Colon (tissue), 2 donors: ENCODE measurements around the gene DSG3.
"Not testable (repeated sequence)": the region's sequence is repeated elsewhere in the genome, so short reads cannot be mapped to it uniquely, and the experiment has no call there.

Source experiments
- FAIRE-seq: peaks from 2 replicates; lab custom pipeline; 2012; peaks lifted over from hg19 to GRCh38; lab: Jason Lieb, UNC
- donor health status: control.
- donor health status: control.

DSG3 gene

DNA sequence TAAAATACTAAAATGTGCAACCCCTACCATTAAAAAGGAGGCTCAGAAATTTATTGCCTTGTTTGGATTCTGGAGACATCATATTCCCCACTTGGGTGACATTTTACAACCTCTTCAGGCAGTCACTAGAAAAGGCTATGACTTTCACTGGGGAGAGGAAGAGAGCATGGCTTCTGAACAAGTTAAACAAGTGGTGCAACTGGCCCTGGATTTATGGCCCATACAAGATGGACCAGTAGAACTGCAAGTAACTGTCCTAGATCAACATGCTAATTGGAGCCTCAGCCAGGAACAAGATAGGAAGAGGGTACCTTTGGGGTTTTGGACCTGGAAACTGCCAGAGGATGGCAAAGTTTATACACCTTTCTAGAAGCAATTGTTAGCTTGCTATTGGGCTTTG lies 46.4 kb downstream of the DSG3 start:
- FAIRE-seq = no peak

DNA sequence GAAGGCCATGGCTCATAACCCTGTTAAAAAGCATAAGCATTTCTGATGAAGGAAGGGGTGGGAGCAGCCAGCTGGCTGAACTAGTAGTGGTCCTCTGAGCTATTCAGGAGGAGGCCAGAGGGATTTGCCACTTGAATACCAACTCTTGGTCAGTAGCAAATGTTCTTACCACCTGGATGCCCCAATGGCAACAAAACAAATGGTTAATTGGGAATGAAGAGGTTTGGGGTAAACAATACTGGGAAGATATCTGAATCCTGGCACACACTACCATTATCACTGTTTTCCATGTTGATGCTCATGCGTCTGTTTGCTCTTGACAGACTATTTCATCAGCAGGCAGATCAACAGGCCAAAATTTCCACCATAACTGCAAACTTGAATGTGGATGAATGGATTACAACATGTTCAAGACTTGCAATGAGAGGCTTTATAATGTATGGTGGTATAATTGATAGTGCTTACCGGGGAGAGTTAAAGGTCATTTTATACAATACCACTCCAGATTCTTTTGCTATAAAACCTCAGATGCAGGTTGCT lies 47.2 kb downstream of the DSG3 start:
- not testable (repeated sequence) for FAIRE-seq

DNA sequence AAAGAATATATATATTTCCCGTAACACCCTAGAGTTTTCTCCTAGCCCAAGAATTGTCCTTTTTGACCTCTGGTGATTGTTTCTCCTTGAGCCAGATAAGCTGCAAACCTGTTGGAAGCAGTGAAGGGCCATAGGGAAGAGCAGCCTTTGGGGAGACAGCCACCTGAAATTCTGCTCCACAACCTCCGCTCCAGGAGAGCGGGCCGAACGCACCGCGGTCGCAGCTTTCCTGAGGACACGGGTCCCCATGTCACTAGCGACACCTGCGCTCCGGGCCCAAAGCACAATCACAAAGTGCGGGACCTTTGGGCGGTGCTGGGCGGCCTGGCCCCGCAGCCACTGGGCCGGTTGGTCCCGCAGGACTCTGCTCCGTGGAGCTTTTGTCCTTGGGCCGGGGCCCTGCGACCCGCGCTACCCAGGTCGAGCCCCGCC lies 49.9 kb downstream of the DSG3 start:
- FAIRE-seq = no peak

DNA sequence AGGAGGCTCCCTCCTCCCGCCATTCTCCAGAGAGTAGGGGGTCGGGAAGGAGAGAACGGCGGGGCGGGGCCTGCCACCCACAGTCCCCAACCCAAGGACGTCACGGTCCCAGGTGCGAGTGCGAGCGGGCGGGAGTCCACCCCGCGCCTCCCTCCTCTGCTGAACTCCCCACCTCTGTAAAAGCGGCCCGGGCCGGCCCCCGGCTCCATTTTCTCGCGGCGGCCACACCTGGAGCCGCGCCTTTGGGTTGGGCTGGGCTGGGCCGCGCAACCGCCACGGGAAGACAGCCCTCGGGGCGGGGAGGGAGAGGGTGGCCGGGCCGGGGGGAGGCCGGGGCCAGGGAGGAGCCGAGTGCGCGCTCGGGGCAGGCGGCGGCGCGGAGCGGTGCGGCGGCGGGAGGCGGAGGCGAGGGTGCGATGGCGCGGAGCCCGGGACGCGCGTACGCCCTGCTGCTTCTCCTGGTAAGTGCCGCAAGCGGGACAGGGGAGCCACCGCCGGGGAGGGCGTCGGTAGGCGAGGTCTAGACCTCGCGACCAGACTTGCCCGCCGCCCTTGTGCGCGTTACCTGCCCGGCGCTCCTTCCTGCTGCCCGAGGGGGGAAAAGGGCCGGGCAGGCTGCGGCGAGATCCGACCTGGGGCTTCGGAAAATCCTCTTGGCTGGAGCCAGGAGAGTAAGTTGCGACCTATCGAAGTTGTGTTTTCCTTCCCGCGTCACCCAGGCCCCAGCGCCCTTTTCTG lies 50.5 kb downstream of the DSG3 start, which contains the start of gene DSG2:
DSG2 (plus strand) TSS at position 342 of the 738 bp plus-strand sequence; CDS start at position 417, 75 bp downstream.
- no peak for FAIRE-seq

DNA sequence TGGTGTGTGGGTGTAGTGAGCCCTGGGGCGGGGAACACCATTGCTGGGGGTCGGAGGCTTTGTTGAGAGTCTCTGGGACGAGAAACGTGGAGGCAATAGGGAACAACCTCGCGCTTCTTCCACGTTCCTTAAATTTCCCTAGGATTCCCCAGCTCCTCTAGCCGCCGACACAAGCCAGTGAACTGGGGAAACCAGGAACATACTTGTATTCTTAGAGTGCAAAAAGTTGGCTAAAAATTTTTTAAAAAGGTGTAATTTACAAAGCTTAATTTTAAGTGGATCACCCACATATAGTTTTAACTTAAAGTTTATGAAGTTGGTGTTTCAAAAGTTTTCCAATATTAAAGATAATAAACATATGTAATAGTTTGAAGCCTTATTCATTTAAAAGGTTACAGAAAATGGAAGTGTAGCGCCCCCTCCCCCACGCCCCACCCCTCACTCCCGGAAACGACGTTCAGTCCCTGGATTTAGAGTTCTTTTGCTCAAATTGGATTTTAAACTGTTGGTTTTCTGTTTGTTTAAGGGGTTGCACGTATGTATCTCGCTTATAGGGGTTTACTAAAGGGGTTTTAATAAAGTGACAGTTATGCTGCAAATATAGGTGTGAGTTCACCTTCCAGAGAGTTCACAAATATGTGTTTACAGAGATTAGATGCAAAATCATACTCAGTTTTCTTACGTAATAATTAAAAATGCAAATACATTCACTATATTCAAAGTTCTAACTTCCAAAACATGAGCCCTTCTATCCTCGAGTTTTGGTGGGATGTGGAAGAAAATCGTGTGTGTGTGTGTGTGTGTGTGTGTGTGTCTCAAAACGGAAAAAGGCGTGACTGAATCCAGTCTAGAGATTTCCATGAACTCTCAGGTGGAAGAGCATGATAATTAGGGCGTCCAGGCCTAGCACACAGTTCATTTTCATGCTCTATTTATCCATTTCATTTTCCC lies 51.3 kb downstream of the DSG3 start:
- FAIRE-seq = no peak

DNA sequence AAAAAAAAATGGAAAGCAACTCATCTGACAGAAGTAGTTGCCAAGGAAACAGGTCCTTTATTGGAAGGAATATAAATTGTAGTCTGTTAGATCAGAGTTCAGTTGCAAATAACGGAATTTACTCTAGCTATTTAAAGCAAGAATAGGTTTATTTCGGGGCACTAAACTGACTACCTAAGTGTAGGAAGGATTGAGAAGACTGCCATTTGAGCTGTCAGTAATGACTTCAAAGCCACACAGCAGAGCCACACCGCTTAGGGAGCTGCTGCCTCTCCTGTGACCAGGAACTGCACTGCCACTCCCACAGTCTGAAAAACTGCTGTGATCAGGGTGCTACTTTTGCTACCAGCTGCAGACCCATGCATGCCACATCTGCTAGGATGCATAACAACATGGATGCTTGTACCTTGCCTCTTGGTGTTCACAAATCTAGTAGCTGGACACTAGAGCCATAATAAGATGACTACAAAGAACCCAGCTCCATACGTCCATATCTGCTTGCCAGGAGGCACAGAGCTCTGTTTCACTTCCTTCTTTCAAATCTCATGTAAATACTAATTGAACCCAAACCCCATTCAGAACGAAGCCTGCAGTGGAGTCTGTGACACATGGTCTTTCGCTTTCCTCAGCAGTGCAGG lies 52.6 kb downstream of the DSG3 start:
- FAIRE-seq = no peak

DNA sequence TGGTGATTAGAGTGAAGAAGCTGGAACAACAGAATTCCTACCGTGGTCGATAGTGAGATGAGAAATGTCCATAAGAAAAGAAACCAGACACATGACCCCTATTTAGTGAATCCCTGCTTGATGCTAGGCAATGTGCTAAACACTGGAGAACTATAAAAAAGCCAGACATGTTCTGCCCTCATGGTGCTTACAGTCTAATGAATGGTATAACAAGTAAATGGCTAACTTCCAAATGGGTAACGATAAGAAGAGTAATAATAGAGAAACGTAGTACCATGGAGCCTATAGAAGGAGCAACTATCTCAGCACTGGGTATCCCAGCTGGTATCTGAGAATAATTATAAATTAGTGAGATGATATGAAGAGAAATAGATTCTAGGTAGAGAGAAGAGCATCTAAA lies 55.5 kb downstream of the DSG3 start:
- FAIRE-seq = no peak

DNA sequence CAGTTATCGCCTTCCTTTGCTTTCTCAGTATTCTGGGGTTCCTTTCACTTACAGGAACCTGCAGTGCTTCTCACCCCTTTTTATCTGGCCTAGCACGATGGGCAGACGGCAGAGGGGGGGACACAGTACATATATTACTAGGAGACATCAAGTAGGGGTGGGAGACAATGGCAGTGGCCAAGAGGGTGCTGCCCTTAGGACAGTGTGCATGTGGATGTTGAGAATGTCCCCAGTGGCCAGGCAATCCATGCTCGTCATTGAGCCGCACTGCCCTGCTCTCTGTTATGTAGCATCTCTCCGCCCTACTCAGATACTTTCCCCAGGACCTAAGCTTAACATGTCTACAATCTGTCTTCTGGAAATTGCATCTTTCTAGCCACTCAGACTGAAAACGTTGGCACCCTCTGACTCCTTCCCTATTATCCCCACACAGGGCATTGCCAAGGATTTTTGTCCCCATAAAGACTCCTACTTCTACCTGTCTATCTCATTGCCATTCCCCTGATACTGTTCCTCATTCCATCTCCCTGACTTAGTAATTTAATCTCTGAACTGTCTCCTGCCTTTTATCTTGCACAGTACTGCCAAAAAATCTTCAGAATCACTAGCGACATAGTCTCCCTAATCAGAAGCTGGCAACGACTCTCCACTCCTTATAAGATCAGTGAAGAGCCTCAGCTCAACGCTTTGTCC lies 57.1 kb downstream of the DSG3 start:
- no peak for FAIRE-seq

DNA sequence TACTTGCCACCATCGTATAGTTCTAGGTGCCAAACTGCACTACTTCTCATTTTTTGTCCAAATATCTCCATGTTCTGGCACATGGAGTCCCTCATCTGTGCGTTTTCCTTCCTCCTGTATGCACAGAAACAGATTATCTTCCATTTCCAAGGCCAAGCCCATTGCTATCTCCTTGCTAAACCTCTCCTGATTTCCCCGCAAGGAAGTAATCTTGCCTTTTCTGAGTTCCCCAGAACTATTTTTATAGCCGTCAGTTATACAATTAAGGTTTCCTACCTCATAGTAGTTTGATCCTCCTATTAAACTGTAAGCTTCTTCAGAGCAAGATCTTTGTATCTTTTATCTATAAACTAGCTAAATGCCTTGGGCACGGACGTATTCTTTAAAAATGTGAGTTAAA lies 57.6 kb downstream of the DSG3 start:
- FAIRE-seq = no peak

DNA sequence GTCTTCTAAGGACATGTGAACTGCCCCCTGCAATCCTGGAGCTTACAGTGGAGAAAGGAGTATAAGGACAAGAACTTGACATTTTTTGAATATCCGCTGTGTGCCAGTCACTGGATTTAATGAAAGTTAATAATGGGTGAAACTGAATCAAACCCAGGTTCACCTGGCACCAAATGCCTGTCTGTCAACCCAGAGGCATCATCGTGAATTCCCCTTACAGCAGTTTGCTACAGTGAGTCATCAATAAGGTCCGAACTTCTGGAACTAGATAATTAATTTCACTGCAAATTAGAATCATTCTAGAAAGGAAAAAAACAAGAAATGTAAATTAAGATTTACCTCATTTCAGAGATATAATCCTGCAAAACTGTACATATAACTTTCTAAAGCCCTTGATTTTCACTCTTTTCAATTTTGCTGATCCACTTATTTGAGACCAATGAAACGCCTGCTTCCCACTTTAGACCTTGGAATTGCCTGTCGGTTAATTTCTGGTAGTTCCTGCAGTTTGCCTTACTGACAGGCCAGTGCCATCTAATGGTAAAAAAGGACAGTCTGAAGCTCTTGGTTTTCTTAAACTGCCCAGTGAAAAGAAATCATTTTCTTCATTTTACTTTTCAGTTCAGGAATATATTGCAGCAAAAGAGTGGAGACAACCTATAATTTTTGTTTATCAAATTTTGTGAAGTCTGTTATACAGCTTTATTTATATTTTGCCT lies 58.6 kb downstream of the DSG3 start:
- no peak for FAIRE-seq

DNA sequence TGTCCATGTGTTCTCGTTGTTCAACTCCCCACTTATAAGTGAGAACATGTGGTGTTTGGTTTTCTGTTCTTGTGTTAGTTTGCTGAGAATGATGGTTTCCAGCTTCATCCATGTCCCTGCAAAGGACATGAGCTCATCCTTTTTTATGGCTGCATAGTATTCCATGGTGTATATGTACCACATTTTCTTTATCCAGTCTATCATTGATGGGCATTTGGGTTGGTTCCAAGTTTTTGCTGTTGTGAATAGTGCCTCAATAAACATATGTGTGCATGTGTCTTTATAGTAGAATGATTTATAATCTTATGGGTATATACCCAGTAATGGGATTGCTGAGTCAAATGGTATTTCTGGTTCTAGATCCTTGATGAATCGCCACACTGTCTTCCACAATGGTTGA lies 59.6 kb downstream of the DSG3 start:
- FAIRE-seq = not testable (repeated sequence)

DNA sequence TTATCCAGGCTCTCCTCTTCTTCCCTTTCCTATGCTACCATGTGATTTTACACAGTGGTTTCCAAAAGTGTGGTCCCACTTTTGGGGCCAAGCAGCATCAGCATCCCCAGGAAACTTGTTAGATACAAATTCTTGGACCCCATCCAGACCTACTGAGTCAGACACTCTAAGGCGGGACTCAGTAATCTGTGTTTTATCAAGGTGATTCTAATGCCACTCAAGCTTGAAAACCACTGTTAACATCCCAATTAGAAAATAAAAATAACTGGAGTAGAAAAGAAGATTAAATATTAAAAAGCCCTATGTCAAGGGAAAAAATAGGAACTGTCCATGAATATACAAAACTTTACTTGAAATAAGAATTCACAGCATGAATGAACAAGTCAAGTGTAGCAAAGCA lies 61.2 kb downstream of the DSG3 start:
- FAIRE-seq = no peak

DNA sequence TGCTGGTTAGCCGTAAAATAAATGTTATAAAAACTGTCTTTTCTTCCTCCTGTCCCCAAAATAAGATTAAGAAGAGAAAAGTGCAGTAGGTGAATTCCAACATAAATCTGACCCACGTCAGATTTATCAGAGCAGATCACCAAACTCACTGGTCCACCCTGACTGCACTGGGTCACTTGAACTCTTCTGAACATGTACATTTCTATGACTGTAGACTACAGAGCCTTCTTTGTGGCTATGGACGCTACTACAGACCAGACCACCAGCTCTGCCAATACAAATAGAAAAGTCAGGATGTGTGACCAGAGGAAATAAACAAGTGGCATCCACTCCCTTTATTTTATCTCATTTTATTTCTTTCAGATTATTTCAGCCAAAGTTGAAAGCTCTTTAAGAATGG lies 62.0 kb downstream of the DSG3 start:
- no peak for FAIRE-seq

DNA sequence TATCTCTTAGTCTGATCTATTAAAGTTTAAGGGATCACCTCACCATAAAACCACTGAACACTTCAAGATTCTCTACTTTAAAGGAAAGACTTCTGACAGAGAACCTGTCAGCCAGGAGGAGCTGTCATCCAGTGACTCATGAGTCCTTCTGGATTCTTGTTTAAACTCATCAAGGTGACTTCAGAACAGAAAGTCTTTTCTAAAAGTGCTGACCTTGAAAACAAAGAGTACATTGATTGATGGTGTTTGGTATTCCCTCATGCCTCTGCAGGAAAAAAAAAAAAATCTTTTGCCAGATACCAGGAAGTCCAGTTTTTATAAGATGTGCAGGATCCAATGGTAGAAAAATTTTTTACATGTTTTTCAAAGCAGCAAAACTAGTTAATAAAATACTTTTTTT lies 62.8 kb downstream of the DSG3 start:
- FAIRE-seq = peak; percentile 5

DNA sequence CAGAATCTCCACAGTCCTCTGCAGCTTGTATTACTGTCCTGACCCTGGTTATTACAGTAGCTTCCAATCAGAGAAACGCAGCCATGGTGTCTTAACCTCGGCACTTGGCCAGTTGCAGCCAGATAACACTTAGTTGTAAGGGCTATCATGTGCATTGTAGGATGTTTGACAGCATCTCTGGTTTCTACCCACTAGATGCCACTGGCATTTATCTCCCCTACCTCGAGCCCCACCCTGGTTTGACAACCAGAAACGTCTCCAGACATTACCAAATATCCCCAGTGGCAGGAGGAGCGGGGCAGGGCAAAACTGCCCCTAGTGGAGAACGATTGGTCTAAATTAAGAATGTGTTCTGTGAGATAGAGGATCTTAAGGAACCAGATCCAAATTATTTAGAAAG lies 63.6 kb downstream of the DSG3 start:
- FAIRE-seq = no peak

DNA sequence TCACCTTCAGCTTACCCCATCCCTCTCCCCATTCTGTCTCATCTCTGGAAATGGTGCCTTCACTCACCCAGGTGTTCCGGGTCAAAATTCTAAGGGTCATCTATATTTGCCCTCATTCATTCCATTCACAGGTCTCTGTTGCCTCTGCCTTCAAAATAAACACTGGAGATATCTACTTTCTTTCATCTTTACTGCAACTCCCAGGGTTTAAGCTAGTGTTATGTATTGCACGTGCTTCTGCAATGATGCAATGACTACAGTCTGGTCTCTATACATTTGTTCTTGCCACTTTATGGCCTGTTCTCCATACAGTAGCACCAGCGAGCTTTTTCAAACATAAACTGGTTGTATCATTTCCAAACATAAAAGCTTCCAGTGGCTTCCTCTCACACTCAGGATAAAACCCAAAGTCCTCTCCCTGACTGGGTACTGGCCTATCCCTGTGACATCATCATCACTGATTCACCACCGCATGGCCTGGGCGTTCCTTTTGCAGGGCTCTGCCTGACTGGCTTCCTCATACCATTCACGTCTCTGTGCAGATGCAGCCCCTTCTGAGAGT lies 64.7 kb downstream of the DSG3 start:
- FAIRE-seq = no peak

DNA sequence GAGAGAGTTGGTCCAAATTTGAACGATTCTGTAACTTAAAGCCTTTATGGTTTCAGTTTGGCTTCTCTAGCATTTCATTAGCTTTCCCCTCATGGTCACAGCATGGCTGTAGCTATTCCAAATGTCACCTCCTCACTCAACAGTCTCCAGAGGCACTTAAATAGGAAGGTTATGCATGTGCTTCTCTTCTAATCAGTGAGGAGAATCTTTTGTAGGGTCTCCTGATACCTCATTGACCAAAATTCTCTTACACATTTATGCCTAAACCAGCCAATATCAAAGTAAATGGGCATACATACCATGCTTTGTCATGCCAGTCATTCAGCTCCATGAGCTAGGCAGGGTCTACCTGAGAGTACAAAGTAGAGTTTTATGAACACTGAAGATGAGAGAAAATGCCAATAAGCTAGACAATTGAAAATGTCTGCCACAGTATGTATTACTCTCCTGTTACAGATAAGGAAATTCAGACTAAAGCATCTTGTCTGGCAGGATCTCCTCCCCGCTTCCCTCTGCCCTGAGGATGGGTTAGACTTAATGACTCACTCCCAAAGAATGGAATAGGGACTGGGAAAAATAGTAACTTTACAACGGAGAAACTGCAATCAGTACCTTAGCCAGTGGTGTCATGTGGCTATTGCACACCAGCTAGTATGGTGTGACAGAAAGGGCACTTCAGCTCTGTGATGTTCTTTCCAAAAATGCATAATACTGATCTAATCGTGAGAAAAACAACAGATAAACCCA lies 65.8 kb downstream of the DSG3 start:
- FAIRE-seq = no peak

DNA sequence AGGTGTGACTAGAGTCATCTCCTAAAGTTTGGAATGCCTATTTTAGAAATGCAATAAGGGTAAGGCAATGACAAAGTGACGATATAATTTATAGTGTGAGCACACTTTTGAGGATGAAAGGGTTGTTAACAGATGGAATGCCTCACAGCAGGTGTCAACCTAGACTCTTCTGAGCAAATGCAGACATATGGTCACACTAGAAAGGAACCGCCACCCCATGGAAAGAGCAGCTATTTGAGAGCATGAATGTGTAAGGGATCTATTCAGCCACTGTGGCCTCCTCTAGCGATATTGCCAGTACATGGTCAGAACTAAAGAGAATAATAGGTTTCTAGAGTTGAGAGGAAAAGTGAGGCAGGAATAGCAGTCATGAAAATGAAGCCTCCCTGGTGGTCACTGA lies 68.9 kb downstream of the DSG3 start:
- FAIRE-seq = no peak

DNA sequence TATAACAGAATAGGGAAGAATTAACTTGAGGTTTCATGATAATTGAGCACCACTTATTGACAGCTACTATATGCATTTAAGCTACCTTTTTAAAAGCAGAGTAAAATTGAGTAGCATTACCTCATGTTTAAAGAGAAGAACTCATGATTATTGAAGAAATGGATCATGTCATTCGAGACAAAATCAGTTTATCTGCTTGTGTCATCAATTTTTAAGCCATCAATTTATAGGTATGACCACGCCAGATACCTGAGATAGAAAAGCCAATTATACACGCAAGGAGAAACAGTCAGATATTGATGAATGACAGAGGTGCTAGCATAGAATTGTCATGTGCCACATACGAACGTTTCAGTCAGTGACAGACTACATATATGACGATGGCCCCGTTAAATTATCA lies 78.8 kb downstream of the DSG3 start:
- no peak for FAIRE-seq
